Hepatocyte (in vitro differentiated cells): ENCODE measurements around the gene TAOK3.
A peak's percentile ranks its signal among the peaks of the same experiment; 100 is the strongest.

Experiments used
- EZH2 ChIP-seq: fragments of 200-600 bp; sonication (generic); IDR thresholded peaks from 2 replicates; pipeline ENCODE4 v1.6.1; 2016; ENCODE audit warnings: antibody characterized with exemption, mild to moderate bottlenecking, borderline replicate concordance
- EZH2phosphoT487 ChIP-seq: fragments of 200-600 bp; sonication (generic); IDR thresholded peaks from one replicate; pipeline ENCODE4 v1.6.1; 2018; ENCODE audit warnings: antibody characterized with exemption, mild to moderate bottlenecking, low read depth, moderate library complexity; ENCODE audit not compliant: unreplicated experiment, severe bottlenecking
- TF ChIP-seq, protein P1 (sequence below): fragments of 200-600 bp; sonication (generic); IDR thresholded peaks from 2 replicates; pipeline ENCODE4 v1.5.1; 2016; ENCODE audit warnings: antibody characterized with exemption, mild to moderate bottlenecking; ENCODE audit not compliant: poor library complexity

DNA sequence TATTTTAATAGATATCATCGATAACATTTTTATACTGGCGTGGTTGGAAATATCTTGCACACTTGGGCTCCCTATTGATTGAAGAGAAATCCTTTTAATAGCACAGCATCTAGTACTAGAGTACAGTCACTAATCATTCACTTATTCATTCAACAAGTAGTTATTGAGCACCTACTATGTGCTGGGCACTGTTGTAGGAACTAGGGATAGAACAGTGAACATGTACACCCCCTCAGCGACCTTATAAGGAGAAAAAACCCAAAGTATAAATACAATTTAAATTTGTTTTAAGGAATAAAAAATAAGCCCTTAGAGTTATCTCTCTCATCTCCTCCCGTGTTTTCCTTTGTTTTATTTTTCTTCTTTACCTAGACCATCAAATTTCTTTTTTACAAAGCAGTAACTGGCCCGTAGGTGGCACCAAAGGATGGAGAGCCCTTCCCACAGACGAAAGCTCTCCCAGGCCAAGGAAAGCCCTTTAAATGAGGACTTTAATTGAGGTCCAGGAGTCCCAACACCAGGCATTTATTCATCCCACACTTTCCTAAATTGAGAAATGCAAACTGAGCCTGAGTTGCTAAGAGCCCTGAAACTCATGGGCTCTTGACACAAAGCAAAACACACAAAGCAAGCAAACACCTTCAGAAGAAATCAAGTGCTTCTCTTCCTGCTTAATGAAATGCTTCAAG, 207.8 kb downstream of the TAOK3 start:
- TF ChIP-seq EZH2 (no peak), EZH2phosphoT487 (no peak)
- TF ChIP-seq, protein P1, sequence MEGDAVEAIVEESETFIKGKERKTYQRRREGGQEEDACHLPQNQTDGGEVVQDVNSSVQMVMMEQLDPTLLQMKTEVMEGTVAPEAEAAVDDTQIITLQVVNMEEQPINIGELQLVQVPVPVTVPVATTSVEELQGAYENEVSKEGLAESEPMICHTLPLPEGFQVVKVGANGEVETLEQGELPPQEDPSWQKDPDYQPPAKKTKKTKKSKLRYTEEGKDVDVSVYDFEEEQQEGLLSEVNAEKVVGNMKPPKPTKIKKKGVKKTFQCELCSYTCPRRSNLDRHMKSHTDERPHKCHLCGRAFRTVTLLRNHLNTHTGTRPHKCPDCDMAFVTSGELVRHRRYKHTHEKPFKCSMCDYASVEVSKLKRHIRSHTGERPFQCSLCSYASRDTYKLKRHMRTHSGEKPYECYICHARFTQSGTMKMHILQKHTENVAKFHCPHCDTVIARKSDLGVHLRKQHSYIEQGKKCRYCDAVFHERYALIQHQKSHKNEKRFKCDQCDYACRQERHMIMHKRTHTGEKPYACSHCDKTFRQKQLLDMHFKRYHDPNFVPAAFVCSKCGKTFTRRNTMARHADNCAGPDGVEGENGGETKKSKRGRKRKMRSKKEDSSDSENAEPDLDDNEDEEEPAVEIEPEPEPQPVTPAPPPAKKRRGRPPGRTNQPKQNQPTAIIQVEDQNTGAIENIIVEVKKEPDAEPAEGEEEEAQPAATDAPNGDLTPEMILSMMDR: peak; percentile 64
